Stimulated activated CD4-positive, alpha-beta T cell treated with anti-CD3 and anti-CD28 coated beads, Interleukin-4, amount 100 ng/mL, for 4 hours (primary cell): Measurements from ENCODE around the gene LZTFL1.
"Not testable (repeated sequence)": the region's sequence is repeated elsewhere in the genome, so short reads cannot be mapped to it uniquely, and the experiment has no call there.

ENCODE experiments used
- DNase-seq, 2 experiments: peaks; one replicate each; pipeline ENCODE4 v3.0.0-alpha.2; 2020

LZTFL1 gene

DNA sequence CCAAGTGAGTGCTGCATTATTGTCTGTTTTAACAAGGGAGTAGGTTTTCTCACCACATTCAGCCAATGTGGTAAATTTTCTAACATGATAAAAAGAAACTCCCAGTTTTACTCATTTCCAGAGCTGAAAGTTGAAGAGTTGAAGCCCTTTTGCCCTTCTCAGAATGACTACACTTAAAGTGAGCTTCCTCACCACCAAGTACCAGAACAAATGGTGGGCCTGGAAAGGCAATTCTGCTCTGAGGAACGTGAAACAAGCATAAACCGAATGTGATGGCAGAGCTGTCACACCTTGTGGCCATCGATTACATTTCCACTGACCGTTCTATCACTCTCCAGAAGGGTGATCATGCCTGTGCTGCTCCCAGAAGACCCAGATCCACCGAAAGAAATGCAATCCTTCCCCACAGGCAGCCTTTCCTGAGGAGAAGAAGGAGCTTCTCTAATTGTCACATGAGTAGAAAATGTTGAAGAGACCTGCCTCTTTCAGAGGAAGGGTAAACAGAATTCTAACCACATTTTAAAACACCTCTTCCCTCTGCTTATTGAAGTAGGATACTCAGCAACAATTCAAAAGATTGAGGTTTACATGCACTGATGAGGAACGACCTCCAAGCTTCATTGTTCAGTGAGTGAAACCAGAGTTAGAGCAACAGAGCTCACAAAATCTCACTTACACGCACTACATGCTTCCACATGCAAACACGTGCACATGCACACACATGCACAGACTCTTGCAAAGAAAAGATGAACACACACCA is 23.0 kb upstream of the LZTFL1 start:
- no peak for DNase-seq

DNA sequence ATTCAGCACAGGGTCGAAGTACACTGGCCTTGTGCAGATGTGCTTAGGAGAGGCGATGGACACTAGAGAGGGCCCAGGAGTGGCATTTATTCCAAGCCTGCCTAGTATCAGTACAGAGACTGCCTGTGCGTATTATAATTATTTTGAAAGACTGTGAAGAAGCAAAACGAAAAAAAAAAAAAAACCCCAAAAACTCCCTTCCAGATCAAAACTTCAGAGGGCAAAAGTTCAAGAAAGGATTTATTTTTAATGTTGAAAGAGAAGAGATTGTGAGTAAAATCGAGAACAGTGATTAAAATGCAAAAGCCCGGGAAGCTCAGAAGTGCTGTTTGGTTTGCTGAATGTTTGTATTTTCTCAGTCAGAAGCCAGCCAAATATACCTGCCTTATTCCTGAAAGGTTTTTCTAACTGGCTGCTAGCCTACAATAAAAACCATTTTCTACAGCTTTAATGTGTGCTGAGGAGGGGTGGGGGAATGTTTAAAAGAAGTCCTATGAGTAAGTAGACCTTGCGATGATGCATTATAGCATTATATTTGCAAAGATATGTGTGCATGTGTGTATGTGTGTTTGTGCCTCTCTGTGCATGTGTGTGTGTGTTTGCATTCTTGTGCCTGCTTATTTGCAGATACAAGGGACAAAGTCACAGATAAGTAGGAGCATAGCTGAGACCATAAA is 19.3 kb upstream of the LZTFL1 start:
- no peak for DNase-seq

DNA sequence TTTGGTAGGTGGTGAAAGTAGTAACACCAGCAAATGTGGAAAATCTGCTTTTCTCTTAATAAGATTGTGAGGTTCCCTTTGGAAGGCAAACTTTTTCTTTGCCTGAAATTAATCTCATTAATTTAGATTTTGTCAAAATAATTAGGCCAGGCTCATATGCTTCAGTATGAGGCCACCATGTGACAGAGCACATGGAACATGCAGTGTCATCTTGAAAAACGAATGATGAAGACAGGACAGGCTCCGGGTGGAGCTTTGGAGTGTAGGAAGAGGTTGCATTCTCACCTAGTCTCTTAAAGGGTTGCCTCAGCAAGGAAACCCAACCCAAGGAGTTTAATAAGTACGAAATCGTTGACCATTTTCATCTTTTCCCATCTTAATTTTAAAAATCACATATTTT is 18.6 kb upstream of the LZTFL1 start:
- no peak for DNase-seq

DNA sequence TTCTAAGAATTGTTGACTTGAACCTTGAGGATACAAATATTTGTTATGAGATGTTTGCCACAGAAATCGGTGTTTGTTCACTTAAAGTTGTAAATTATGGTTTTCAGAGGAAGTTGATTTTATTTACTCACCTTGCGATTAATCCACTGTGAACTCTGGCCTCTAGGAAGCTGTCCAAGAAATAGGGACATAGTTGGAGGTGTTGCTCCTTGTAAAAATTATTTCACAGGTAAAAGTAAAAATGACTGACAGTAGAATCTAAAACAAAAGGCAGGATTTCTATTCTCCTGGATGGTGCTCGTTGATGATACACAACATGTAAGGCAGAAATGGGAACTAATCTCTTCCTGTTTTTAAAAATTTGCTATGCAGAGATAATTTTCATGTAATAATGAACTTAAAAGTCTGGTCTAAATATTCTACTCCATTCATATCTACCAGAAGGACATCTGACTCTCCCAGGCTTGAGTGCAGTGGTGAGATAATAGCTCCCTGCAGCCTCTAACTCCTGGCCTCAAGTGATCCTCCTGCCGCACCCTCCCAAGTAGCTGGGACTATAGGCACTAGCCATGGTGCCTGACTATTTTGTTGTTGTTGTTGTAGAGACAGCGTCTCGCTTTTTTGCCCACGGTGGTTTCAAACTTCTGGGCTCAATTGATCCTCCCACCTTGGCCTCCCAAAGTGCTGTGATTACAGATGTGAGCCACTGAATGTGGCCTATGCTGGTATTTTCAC is 17.1 kb upstream of the LZTFL1 start:
- no peak for DNase-seq

DNA sequence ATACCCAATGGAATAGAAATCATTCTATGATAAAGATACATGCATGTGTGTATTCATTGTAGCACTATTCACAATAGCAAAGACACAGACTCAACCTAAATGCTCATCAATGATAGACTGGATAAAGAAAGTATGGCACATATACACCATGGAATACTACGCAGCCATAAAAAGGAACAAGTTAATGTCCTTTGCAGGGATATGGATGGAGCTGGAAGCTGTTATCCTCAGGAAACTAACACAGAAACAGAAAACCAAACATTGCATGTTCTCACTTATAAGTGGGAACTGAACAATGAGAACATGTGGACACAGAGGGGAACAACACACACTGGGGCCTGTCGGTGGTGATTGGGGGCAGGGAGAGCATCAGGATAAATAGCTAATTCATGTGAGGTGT is 15.1 kb upstream of the LZTFL1 start:
- not testable (repeated sequence) for DNase-seq

DNA sequence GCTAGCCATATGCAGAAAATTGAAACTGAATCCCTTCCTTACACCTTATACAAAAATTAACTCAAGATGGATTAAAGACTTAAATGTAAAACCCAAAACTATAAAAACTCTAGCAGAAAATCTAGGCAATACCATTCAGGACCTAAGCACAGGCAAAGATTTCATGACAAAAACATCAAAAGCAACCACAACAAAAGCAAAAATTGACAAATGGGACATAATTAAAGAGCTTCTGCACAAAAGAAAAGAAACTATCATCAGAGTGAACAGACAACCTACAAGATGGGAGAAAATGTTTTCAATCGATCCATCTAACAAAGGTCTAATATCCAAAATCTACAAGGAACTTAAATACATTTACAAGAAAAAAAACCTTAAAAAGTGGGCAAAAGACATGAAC is 14.4 kb upstream of the LZTFL1 start:
- not testable (repeated sequence) for DNase-seq

DNA sequence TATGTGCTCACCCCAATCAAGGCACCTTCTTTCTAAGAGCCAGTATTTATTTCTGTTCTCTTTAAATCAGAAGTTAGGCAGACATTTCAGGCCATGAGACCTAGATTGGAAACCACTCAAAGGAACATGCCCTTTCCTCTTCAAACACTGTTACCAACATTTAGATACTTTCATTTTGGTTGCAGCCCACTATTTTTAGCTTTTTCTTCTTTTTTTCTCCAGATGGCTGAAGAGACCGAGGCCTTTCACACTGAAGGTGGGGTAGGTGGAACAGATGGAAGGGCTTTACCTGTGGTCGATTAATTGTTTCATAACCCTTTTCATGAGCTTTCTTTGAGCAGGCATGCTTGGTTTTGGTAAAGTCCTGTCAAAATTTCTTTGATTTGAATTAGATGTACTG is 10.9 kb upstream of the LZTFL1 start:
- no peak for DNase-seq

DNA sequence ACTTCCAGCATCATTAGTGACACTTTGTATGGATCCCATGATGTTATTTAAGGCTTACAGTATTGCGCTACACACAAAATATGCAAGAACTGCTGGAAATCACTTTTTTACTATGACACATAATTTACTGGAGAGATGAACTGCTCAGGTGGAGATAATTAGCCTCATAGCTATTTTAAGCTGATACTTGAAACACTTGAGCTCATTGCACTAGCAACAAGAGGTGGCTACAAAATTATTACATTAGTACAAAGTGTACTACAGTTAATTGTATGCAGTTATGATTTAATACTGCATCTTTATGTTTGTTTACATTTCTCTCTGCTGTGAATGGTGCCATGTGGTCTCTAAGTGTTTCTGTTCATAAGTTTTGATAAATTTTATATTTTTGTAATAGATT is 6.5 kb upstream of the LZTFL1 start:
- DNase-seq, result no peak

DNA sequence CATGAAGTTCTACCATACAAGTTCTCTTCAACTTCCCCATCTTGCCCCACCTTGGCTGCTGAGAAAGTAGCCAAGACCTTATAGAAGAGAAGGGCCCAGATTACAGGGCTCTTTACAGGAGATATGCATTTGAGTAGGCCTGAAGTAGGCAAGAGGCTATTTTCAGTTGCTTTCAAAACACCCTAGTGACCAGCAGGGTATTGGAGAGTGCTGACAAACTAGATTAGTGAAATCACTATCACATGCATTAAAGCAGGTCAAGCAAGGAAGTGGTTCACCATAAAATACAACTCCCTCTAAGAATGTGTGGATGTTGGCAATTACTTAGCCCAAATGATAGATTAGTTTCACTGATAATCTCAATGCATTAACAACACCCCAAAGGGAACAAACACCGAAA is 2.7 kb upstream of the LZTFL1 start:
- DNase-seq, result no peak

DNA sequence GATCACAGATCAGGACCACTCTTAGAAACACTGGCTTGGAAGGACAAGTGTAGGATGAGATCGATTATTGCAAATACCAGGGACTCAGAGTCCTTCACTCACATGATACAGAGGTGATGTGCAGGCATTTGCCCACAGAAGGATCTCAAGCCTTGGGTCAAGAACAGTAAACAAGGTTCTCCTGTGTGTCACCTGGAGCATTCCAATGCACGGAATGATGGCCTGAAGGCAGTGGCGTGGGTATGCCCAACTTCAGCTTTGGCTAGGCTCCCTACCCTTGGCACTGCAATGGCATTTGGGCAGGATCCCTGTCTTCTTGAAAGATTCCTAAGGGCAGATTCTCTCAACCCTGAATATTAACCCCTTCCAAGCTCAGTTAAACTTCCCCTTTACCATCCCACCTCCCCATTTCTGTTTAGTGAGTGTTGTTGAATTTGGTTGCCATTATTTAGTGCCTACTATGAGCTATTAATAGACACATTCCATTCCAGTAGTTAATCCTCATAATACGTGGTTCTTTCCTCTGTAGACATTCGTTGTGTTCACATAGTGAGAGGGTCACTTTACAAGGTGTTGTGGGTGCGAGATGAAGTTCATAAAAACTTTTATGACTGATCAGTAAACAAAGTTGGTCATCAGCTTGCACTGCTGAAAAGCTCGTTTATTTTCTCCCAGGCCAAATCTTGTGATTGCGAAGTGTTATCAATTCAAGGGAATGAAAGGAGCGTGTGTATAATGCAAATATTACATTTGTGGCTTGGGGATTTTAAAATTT is 1.1 kb upstream of the LZTFL1 start:
- no peak for DNase-seq

DNA sequence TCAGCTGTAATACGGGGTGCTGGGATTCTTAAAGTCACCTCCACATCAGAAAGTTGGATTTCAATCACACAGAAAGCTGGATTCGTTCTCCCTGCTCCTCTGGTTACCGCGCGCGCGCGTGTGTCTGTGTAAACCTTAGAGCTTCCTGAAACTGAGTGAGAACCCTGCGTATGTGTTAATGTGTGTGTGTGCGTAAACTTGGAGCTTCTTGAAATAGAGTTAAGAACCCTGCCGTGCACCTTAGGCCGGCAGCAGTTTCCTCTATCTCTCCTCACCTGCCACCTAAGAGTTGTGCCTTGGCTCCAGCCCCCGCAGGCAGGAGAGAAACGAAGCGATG is 531 bp downstream of the LZTFL1 start:
- no peak for DNase-seq

DNA sequence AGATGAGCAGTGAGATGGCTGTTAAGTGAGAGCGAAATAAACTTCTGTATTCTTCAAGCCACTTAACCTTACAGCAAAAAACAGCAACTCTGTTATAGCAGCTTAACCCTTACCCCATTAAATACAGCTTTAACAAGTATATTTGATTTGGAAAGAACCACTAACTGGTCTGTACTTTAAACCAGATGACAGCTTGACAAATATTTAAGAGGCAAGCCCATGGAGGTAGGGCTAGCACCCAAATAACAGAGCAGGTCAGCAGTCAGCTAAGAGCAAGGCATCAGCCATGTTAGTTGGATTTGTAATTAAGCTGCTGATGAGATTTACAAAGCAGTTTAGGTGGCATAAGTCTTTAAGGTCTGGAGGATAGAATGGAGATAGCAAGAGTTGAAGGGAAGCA is 3.5 kb downstream of the LZTFL1 start:
- no peak for DNase-seq

DNA sequence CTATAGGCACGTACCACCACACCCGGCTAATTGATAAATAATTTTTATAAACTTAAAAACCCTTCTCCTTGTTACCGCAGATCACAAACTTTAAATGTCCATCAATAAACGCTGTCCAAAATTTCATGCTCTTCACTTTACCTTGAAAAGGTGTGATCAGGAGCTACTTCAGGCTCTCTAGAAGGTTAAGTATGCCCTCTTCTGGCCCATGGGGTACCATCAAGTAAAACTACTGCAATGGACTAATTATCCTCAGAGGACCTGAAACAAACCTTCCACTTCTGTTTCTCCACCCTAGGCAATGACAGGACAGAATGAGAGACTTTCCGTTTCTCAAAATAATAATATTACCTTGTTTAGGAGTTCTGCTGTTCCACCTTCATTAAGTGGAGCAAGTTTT is 9.2 kb downstream of the LZTFL1 start:
- no peak for DNase-seq

DNA sequence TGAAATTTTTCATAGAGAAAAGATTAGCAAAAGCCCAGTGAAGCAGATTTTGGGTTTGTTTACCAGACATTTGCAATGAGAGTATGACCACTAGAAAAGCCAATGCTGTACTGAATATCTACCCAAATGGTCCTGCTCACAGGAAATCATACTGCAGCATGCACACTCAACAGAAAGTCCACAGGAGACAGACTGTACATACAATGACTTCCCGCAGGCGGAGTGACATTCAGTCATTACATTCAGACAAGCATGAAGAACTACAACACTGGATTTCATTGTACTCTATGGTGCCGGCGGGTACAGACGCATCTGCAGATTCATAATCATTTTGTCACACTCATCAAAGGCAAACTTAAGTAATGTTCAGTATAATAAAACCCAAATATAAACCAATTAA is 11.8 kb downstream of the LZTFL1 start:
- no peak for DNase-seq

DNA sequence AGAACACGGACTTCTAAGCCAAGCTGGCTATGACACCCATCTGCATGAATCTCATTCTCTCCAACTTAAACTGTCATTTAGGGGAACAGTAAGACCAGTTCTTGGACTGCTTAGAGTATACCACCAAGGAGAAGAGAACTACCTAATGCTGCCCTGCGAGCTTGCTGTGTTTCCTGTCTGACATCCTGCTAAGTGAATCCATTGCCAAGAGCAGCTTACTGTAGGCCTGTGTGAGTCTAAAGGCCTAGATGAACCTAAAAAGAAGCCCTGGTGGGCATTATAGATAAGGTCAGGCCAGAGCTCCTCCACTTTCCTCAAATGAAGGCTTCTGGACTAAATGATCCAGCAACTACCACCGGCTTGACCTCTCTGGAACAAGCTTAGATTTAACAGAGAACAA is 15.0 kb downstream of the LZTFL1 start:
- DNase-seq, result no peak

DNA sequence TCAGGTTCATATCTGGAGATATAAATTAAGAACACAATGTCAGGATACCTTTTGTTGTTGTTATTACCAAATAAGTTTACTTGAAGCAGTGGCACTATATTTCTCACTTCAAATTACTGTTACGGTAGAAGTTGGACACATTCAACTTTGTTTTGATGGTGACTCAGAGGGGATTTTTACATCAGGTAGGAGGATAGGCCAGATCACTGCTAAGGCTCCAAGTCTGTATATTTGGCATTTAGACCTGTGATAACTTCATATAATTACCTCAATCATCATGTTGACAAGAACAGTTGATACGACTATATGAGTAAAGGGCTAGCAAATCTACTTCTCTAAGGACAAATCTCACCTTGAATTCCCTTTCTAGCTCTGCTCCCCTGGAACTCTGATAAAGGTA is 15.6 kb downstream of the LZTFL1 start:
- DNase-seq, result no peak

DNA sequence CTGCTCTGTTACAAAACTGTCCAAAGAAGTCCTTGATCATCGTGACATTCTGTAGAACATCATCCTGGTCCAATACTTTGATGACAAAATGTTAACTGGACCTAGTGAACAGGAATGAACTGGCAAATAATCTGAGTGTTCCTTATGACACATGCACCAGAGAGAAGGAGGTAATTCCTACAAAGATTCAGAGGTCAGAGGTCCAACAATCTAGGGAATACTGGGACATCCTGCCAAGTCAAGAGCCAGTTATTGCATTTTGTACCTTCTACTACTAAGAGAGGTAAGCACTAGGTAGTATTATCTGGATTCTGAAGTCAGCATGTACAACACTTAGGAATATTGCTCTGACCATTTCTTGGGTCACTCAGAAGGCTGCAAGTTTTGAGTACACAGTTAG is 20.8 kb downstream of the LZTFL1 start:
- no peak for DNase-seq

DNA sequence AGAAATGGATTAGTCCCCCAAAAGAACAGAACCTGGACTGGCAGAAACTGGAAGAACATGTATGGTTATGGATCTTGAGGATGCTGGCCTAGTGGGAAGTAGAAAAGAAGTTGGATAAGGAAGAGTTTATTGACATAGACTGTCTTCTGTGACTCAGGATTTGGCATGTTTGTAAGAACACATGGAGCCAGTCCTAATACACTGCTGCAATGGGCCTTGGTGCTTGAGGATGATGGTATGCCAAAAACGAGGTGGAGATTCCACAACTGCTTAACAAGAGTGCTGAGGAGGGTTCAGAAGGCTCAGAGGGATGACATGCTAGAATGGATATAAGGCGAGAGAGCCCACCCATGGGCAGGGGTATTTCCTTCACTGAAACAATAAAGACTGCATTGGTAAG is 22.4 kb downstream of the LZTFL1 start:
- no peak for DNase-seq

DNA sequence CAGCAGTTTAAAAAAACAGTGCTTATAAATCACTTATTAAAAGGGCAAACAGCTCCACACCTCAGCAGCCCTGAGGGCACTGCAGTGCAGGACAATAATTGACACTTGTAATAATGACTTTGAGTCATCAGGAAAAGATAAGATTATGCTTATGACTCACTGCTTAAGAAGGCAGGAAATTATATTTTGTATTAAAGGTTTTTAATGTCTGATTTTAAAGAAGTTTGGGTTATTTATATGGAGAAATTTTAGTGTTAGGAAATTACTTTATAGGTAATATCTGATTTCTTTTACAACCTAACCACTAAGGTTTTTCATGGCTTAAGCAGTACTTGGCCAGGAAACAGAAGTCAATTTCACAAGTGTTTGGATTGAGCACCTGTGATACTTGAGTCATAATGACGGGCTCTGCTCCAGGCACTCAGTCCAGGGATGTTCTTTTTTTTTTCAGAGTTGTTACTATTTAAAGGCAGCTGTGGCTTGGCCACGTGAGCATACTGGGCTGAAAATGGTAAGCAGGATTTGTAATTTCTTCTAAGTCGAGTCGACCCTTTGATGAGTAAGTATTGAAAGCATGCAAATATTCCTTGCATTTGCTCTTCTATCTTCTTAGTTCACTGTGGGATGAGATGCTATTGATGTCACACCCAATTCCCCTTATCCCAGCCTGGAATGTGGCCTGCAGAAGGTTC is 23.9 kb downstream of the LZTFL1 start:
- DNase-seq, result no peak

DNA sequence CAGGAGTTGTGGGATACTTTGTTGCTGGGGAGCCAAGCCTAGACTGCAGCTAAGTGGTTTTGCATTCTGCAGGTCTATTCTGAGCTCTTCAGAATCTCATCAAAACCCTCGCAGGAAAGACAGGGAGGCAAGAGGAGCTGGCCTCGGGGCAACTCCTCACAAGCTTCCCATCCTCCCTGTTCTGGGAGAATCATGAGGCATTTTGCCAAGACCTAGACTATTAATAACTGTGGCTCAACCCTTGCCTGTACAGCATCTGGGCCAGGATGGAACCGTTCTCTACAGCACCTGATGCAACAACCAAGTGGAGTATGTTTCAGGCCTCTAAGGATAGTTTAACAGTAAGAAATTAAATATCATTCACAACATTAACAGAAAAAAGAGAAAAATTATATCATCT is 25.4 kb downstream of the LZTFL1 start:
- DNase-seq, result no peak

DNA sequence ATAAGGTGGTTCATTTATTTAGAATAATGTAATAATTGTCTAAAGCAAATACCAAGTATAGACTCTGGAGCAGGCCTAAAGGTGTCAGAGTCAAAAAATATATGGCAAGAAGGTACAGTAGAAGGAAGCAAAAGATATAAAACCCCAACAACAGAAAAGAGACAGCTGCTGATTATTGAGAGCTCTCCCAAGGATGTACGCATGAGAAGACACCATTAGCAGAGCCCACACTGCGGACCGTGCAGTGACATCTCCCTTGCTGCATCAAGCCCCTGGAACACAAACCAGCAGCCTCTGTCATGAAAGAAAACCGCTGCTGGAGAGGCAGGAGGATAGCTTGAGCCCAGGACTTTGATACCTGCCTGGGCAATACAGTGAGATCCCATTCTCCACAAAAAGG is 27.6 kb downstream of the LZTFL1 start:
- no peak for DNase-seq

DNA sequence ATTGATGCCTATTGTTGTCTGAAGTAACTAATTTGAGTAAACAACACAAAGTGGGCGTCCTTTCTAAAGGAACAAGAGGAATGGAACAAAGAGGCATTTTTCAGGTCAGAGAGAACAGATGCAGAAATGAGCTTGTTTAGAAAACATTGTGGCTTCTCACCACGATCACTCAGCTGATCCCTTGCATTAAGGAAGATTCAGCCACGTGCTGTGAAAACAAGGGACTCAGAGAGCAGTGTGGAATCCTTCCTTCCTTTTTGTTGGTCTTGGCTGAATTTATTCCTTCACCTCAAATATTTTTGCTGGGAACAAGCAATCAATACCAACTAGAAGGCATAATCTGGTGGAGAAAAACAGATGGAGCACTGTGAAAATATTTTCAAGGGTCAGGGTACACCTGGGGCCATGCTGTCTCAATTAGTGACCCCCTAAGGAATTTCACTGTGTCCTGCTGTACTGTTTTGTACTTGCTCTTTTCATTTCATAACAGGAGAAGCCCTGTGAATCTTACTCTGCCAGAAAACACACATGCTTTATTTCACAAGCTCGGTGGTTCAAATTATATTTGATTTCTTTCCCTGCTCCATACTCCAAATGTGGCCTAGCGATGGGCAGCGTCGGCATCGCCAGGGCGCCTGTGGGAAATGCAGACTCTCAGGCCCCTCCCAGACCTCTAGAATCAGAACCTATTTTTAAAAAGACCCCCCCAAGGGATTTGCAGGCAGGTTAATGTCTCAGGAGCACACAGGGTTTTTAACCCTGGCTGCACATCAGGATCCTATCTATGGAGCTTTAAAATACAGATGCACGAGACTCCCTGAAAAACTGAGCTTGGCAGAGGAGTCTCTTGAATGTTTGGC is 34.0 kb downstream of the LZTFL1 start:
- DNase-seq, result no peak
